Stimulated activated CD4-positive, alpha-beta T cell treated with anti-CD3 and anti-CD28 coated beads, Interleukin-4, amount 100 ng/mL, for 1 hour (primary cell): ENCODE results near the gene BECN2.
"Not testable (repeated sequence)": the region's sequence is repeated elsewhere in the genome, so short reads cannot be mapped to it uniquely, and the experiment has no call there.

Experiments
- DNase-seq: peaks from one replicate; pipeline ENCODE4 v3.0.0-alpha.2; 2020

The BECN2 gene

GRCh38 chr1:241979926-241980325 lies 22.4 kb downstream of the BECN2 start:
- DNase-seq, result no peak

GRCh38 chr1:241985787-241986186 lies 28.2 kb downstream of the BECN2 start:
- DNase-seq, result no peak

GRCh38 chr1:241988389-241988930 lies 30.9 kb downstream of the BECN2 start:
- DNase-seq, result not testable (repeated sequence)

GRCh38 chr1:241990040-241990439 lies 32.5 kb downstream of the BECN2 start:
- no peak for DNase-seq

- no peak for DNase-seq
Measured at GRCh38 chr1:241992734-241993133, 35.2 kb downstream of the BECN2 start.

GRCh38 chr1:241994171-241994570 lies 36.6 kb downstream of the BECN2 start:
- no peak for DNase-seq

- DNase-seq, result no peak
Measured at GRCh38 chr1:241997401-241997998, 39.9 kb downstream of the BECN2 start.

- peak; percentile 56 for DNase-seq
Measured at GRCh38 chr1:241998412-241998921, 40.9 kb downstream of the BECN2 start.

GRCh38 chr1:241999026-241999425 lies 41.5 kb downstream of the BECN2 start, which contains the start of gene MAP1LC3C:
Gene MAP1LC3C (minus strand): TSS chr1:241999098. CDS start chr1:241999008, 90 bp downstream.
- no peak for DNase-seq

GRCh38 chr1:242000434-242000833 lies 42.9 kb downstream of the BECN2 start:
- no peak for DNase-seq

- DNase-seq, result no peak
Measured at GRCh38 chr1:242002072-242002471, 44.5 kb downstream of the BECN2 start.

- DNase-seq, result no peak
Measured at GRCh38 chr1:242002510-242002909, 44.9 kb downstream of the BECN2 start.

- no peak for DNase-seq
Measured at GRCh38 chr1:242004751-242005495, 47.4 kb downstream of the BECN2 start.

- no peak for DNase-seq
Measured at GRCh38 chr1:242005866-242006535, 48.4 kb downstream of the BECN2 start.

GRCh38 chr1:242006976-242007375 lies 49.4 kb downstream of the BECN2 start:
- no peak for DNase-seq
